8988T (cell line): Measurements from ENCODE around the gene DDI2.
"Not testable (repeated sequence)": the region's sequence is repeated elsewhere in the genome, so short reads cannot be mapped to it uniquely, and the experiment has no call there.

ENCODE experiments used
- DNase-seq: peaks from one replicate; pipeline ENCODE4 v3.0.0; 2011

Gene DDI2

DNA sequence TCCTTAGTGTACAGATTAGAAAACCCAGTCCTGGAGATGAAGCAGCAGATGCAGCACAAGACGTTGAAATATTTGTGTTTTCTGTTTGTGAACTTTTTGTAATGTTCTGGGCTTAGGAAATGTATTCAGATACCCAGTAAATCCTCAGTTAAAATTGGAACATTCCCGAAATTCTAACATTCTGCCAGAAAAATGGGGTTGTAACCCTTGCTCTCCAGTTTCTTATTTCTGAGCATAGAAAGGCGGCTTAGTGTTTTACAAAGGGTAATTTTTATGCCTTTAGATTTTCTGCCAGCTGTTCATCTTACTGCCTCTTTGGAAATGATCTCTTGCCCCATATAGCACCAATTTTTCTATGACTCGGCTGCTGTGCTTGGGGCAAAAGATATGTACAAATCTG lies 20.6 kb downstream of the DDI2 start:
- DNase-seq, result no peak

- DNase-seq, result no peak
These were observed 22.0 kb downstream of the DDI2 start for GRCh38 chr1:15639262-15639661.

- DNase-seq, result no peak
These were observed 22.7 kb downstream of the DDI2 start for GRCh38 chr1:15639931-15640330.

GRCh38 chr1:15640667-15641066 lies 23.4 kb downstream of the DDI2 start:
- no peak for DNase-seq

DNA sequence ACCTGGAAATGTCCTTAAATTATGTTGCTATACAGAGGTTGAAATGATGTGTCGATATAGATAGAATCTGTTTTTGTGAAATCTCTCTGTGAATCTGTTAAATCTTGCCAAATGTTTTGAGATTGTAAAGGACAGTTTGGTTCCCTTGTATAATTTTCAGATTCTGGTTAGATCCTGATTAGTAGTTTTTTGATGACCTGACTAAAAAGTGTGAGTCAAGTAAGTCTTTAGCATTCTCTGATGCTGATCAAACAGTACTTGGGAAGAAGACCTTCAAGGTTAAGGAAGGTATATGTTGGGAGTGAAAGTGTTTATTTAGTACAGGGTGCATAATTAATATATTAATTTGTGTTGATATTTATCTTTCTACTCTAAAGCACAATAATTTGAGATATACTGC lies 32.7 kb downstream of the DDI2 start:
- DNase-seq, result no peak

DNA sequence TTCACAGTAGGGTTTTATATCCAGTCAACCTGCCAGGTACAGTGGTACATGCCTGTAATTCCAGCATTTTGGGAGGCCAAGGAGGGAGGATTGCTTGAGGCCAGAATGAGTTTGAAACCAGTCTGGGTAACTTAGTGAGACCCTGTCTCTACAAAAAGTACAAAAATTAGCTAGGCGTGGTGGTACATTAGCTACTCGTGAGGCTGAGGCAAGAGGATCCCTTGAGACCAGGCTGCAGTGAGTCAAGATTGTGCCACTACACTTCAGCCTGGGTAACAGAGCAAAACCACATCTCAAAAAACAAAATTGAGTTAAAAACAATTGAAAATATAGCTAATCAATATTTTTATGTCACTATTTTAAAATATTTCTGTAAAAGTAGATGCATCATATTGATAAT lies 33.2 kb downstream of the DDI2 start:
- DNase-seq, result no peak

DNA sequence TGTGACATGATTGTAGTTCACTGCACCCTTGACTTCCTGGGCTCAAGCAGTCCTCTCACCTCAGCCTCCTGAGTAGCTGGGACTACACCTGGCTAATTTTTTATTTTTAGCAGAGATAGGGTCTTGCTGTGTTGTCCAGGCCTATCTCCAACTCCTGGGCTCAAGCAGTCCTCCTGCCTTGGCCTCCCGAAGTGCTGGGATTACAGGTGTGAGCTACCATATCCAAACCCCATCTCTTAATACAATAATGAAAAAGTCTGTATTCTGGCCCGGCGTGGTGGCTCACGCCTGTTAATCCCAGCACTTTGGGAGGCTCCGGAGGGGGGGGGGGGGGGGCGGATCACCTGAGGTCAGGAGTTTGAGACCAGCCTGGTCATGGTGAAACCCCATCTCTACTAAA lies 34.9 kb downstream of the DDI2 start:
- DNase-seq, result not testable (repeated sequence)

GRCh38 chr1:15654091-15654690 lies 36.9 kb downstream of the DDI2 start:
- no peak for DNase-seq

DNA sequence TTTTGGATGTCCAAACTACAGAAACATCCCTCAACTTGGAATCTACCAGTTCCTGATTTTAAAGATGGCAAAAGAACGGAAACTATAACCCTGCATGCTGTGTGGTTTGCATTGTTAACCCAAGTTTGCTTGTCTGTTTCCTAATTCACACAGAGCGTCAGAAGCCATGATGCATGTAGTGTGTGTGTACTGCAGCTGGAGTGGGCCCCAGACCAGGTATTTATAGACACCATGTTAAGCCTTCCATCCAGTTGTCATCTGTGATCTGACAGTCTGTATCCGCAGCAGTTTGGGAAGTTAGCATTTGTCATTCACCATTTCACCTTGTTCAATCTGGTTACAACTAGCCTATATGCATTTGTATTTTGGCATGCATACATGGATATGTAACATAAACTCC lies 39.2 kb downstream of the DDI2 start:
- DNase-seq, result no peak

GRCh38 chr1:15657021-15657420 lies 39.8 kb downstream of the DDI2 start:
- DNase-seq, result no peak

DNA sequence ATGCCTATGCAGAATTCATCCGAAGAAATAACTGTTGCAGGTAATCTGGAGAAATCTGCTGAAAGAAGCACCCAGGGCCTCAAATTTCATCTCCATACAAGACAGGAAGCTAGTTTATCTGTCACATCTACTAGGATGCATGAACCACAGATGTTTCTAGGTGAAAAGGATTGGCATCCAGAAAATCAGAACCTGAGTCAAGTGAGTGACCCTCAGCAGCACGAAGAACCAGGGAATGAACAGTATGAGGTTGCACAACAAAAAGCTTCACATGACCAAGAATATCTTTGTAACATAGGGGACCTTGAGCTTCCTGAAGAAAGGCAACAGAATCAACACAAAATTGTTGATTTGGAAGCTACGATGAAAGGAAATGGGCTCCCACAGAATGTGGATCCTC lies 42.9 kb downstream of the DDI2 start:
- no peak for DNase-seq

DNA sequence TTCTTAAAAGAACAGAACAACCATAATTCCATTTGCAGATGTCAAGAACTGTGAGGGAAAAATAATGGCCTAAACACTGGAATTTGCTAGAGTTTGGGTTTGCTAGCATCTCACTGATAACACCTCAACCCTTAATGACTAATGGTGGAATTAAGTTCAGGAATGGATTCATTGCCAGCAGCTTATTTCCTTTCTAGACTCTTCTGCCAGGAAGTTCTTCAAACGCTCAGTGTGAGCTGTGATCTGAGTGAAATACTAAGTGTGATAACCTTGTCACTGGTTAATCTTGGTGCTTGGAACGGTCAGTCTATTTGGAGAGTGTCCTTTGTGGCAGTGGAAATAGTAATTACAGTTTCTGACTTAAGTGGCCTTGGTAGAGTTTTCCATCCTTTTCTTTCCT lies 45.2 kb downstream of the DDI2 start:
- no peak for DNase-seq

- DNase-seq, result no peak
These were observed 46.7 kb downstream of the DDI2 start for GRCh38 chr1:15663925-15664324.

- DNase-seq, result no peak
These were observed 50.1 kb downstream of the DDI2 start for GRCh38 chr1:15667362-15667761.

DNA sequence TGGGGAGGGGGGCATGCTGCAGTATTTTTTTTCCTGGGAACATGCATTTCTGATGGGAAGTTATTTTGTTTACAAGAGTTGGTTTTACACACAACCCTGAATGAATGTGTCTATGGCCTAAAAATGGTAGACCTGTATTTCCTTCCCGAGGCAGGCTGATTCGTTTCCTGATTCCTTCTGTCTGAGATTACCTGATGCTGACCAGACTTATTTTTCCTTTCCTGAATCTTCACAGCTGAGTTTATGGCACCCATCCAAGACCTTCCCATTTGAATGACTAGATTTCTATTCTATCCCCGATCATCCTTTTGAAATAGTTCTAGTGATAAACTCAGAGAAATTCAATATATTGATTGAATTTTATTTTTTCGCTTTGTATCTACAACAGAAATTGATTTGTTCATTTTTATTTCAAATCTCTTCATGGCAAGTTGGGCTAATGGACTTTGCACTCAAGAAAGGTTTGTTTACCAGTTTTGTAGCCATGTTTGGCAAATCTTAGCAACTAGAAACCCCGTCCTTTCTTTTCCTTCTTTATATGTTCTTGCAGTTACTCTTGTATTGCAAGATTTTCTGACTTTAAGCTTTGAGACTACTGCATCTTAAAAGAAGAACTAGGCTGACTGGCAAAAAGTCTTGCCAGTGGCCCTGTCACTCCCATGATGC lies 51.0 kb downstream of the DDI2 start:
- DNase-seq, result no peak

DNA sequence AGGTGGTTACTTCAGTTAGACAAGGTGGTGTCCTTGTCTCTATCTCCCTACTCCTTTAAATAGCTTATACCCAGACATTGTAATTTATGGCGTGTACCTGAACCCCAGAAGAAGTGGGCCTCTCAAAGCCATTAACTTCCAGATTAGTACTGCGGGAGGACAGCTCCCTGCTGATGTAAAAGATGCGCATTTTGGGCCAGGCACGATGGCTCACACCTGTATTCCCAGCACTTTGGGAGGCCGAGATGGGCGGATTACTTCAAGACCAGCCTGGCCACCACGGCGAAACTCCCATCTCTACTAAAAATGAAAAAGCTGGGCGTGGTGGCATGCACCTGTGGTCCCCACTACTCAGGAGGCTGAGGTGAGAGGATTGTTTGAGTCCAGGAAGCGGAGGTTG lies 51.8 kb downstream of the DDI2 start:
- DNase-seq, result no peak

- no peak for DNase-seq
These were observed 52.6 kb downstream of the DDI2 start for GRCh38 chr1:15669864-15670263.

GRCh38 chr1:15671430-15671829 lies 54.2 kb downstream of the DDI2 start:
- no peak for DNase-seq

DNA sequence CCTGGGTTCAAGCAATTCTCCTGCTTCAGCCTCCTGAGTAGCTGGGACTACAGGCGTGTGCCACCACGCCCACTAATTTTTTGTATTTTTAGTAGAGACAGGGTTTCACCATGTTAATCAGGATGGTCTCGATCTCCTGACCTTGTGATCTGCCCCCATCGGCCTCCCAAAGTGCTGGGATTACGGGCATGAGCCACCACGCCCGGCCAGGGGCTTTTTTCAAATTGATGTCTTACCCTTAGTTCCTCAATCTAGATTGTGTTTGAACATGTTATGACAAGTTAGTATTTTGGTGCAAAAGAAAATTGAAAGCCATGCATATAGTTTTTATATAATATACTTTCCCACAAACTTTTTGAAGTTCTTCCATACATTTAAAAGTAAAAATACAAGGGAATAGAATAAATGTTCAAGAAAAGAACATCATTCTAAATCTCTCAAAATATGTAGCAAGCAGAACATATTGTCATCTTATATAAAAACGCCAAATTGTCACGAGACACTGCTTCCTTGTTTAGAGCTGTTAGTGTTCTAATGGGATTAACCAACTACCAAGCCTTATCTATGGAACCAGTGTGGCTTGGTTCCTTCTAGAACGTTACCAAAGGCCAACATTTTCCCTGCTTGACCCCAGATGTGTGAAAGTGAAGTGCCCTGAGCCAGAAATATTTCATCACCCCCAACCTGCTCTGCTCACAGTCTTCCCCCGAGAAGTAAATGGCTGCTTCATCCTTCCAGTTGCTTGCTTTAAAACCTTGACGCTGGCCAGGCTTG lies 57.3 kb downstream of the DDI2 start:
- DNase-seq, result no peak

GRCh38 chr1:15676010-15676409 lies 58.8 kb downstream of the DDI2 start:
- no peak for DNase-seq

DNA sequence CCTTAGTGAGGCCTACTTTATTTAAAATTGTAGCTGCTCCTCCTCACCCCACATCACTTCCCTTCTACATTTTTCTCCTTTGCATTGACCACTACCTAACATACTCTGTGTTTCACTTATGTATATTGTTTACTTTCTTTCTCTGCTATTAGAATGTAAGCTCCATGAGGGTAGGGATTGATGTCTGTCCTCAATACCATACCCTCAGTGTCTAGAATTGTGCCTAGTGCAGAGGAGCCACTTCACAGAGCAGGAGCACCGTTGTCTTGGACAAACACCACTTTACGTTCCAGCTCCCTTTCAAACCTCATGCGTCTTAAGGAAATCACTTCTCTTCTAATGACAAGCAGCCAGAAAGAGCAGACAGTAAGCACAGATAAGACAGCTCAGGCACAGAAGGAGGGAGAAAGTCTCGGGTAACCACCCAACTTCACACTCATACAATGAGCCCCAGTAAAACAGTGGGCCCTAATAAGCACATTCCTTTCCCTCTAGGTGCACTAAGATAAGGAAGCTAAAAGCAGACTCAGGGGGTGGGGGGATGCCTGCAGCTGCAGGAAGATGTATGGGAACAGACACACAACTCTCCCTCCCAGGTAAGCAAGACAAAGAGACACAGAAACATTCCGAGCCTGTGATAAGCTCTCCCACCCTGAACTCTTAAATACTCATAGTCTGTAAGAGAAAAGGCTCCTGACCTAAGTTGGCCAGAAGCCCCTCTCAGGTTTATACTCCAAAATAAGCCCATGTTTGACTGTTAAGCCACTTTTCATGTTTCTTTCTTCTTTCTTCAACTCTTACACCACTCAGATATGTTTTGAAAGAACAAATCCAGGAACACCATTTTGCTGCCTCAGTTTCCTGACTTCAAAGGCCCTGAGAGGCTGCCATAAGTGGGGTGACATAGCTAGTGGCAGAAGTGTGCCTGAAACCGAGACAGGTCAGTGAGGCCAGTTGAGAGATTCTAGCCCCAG lies 59.7 kb downstream of the DDI2 start:
- no peak for DNase-seq

DNA sequence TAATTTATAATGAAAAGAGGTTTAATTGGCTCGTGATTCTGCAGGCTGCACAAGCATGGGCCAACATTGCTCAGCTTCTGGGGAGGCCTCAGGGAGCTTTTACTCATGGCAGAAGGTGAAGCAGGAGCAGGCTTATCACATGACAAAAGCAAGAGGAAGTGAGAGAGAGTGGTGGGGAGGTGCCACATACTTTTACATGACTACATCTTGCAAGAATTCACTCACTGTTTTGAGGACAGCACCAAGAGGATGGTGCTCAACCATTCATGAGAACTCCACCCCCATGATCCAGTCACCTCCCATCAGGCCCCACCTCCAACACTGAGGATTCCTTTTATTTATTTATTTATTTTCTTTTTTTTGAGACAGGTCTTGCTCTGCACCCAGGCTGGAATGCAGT lies 61.3 kb downstream of the DDI2 start:
- DNase-seq, result no peak

GRCh38 chr1:15680131-15680530 lies 62.9 kb downstream of the DDI2 start:
- DNase-seq, result no peak
